OCI-LY3 (cell line): ENCODE measurements around the gene IL17REL.

ENCODE experiments used
- CTCF ChIP-seq: fragments of 200-600, 300-600 bp; sonication (generic); IDR thresholded peaks from 2 replicates; pipeline ENCODE4 v1.5.1; 2014; ENCODE audit warnings: antibody characterized with exemption, low read length, low read depth
- EZH2phosphoT487 ChIP-seq: fragments of 200-600 bp; shearing (Covaris generic); IDR thresholded peaks from 2 replicates; pipeline ENCODE4 v1.6.1; 2018; ENCODE audit warnings: antibody characterized with exemption, mixed run types, low read depth

- TF ChIP-seq CTCF (no peak), EZH2phosphoT487 (no peak)
These were observed 43.8 kb upstream of the IL17REL start for GRCh38 chr22:50056214-50056972.
